GM21619 (cell line): ENCODE measurements around the gene FAM25A.

Experiments used
- ATAC-seq: cut with Tn5 transposase; IDR thresholded peaks from one replicate; pipeline ENCODE4 v1.9.1; 2021; ENCODE audit not compliant: unreplicated experiment

FAM25A gene

DNA sequence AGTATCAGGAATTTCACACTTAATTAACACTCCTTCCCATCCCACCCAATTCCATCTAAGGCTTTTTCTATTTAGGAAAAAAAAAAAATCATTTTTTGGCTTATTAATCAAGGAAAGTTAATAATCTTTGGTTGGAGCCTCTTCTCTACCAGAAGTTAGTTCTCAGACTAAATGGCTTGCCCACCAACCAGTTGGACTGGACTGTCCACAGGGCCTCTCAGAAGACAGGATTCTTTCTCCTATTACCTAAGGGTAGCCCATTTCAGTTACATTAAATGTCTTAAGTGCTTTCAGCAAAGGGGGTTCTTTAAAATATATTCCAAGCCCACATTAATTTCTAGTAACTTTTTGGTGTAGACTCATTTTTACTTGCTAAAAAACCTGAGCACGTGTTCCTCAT is 39.3 kb downstream of the FAM25A start:
- ATAC-seq: no peak

DNA sequence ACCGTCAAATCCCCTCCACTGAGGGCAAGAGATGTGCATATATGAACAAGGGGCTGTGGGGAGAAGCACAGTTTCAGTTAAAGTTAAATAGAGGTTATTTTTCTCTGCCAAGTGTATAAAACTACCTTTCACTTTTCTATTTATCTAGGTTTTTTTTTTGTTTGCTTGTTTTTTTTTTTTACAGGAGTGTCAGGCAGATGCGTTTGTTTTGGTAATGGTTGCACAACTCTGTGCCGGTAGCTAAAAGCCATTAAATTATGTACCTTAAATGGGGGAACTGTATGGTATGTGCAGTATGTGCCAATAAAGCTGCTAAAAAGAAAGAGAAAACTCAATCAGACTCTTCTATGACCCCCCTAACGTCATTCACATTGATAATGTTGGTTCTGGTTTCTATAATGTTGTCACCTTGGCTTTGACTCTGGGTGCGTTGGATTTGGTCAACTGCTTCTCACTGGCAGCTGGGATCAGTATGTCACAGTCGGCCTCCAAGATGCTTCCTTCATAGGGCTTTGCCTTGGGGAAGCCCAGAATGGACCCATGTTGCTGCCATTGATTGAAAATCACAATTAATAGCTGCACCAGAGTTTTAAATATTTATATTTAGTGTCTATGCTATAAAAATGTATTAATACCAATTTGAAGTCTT is 40.3 kb downstream of the FAM25A start:
- ATAC-seq: no peak

- ATAC-seq: no peak
Measured at GRCh38 chr10:87064651-87065050, 44.6 kb downstream of the FAM25A start.

- ATAC-seq: no peak
Measured at GRCh38 chr10:87066178-87066577, 46.1 kb downstream of the FAM25A start.

- no peak for ATAC-seq
Measured at GRCh38 chr10:87066865-87067264, 46.8 kb downstream of the FAM25A start.

- ATAC-seq: no peak
Measured at GRCh38 chr10:87068281-87068680, 48.2 kb downstream of the FAM25A start.

- ATAC-seq: no peak
Measured at GRCh38 chr10:87072449-87072848, 52.4 kb downstream of the FAM25A start.
